SK-N-MC (cell line): ENCODE measurements around the gene ANKRD39.
"Not testable (repeated sequence)": the region's sequence is repeated elsewhere in the genome, so short reads cannot be mapped to it uniquely, and the experiment has no call there.

Experiments used
- DNase-seq: peaks from one replicate; pipeline ENCODE4 v3.0.0-alpha.2; 2011; ENCODE audit warnings: low read depth, low spot score
- H3K27ac ChIP-seq: fragments of 200-600 bp; sonication (generic); 2 replicates; pipeline ENCODE4 v1.5.1; 2016; ENCODE audit warnings: mixed run types
- H3K36me3 ChIP-seq: fragments of 200-600 bp; sonication (generic); 2 replicates; pipeline ENCODE4 v1.6.1; 2017; ENCODE audit warnings: antibody characterized with exemption, low read length, mixed read lengths; ENCODE audit not compliant: insufficient read depth
- H3K4me3 ChIP-seq: fragments of 200-600 bp; sonication (generic); 2 replicates; pipeline ENCODE4 v1.5.1; 2016
- H3K9ac ChIP-seq: fragments of 200-600 bp; sonication (generic); 2 replicates; pipeline ENCODE4 v1.8.0; 2017; ENCODE audit warnings: mixed run types, mixed read lengths; ENCODE audit not compliant: insufficient read length
- H3K9me3 ChIP-seq: fragments of 200-600 bp; sonication (generic); 2 replicates; pipeline ENCODE4 v1.6.1; 2017; ENCODE audit warnings: low read depth, mild to moderate bottlenecking, antibody characterized with exemption, low read length, moderate library complexity, mixed read lengths
- EZH2 ChIP-seq: fragments of 200-600 bp; sonication (generic); IDR thresholded peaks from one replicate; pipeline ENCODE4 v1.6.1; 2017; ENCODE audit warnings: antibody characterized with exemption
- FOXP2 ChIP-seq: optimal IDR thresholded peaks from 2 replicates; pipeline ENCODE3; 2011; ENCODE audit warnings: mild to moderate bottlenecking, moderate library complexity; ENCODE audit not compliant: insufficient read depth; ENCODE audit errors: extremely low read length, control extremely low read depth
- POLR2AphosphoS5 ChIP-seq: IDR thresholded peaks from 2 replicates; pipeline ENCODE4 v1.6.1; 2012; ENCODE audit warnings: mild to moderate bottlenecking, low read depth, low read length, borderline replicate concordance

ANKRD39 gene

GRCh38 chr2:96808176-96808837 lies 49.5 kb downstream of the ANKRD39 start:
- Histone ChIP-seq H3K9me3 (no peaks in the 10 kb centered on the region), H3K4me3 (no peak overlapping the region), H3K27ac (no peak overlapping the region), H3K9ac (no peak overlapping the region), H3K36me3 (no peaks in the 10 kb centered on the region)
- DNase-seq: no peak
- TF ChIP-seq EZH2 (no peak), POLR2AphosphoS5 (no peak), FOXP2 (no peak)

GRCh38 chr2:96807127-96807471 lies 50.7 kb downstream of the ANKRD39 start:
- Histone ChIP-seq H3K9me3 (no peaks in the 10 kb centered on the region), H3K27ac (no peak overlapping the region), H3K36me3 (no peaks in the 10 kb centered on the region), H3K4me3 (no peak overlapping the region), H3K9ac (no peak overlapping the region)
- no peak for TF ChIP-seq FOXP2
- no peak for TF ChIP-seq EZH2
- no peak for TF ChIP-seq POLR2AphosphoS5
- no peak for DNase-seq

- Histone ChIP-seq H3K27ac (no peak overlapping the region), H3K4me3 (no peak overlapping the region), H3K36me3 (no peaks in the 10 kb centered on the region; the same call in 1 of the 2 replicates), H3K9ac (no peak overlapping the region), H3K9me3 (no peaks in the 10 kb centered on the region)
- no peak for DNase-seq
- TF ChIP-seq FOXP2: no peak
- TF ChIP-seq EZH2: no peak
- TF ChIP-seq POLR2AphosphoS5: no peak
Observed at GRCh38 chr2:96806468-96807126, 51.2 kb downstream of the ANKRD39 start.

DNA sequence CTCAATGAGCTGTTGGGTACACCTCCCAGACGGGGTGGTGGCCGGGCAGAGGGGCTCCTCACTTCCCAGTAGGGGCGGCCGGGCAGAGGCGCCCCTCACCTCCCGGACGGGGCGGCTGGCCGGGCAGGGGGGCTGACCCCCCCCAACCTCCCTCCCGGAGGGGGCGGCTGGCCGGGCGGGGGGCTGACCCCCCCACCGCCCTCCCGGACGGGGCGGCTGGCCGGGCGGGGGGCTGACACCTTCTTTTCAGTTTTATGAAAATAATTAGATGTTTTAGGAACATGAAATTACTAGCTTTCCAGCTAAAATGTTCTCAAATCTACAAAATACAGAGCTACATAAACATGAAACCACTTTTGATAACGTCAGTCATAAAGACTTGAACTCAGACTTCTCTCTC lies 51.9 kb downstream of the ANKRD39 start:
- not testable (repeated sequence) for H3K36me3 ChIP-seq, DNase-seq, H3K27ac ChIP-seq, H3K9me3 ChIP-seq, H3K4me3 ChIP-seq, H3K9ac ChIP-seq

GRCh38 chr2:96804986-96805385 lies 52.8 kb downstream of the ANKRD39 start:
- Histone ChIP-seq H3K9me3 (no peaks in the 10 kb centered on the region), H3K36me3 (no peaks in the 10 kb centered on the region; the same call in 1 of the 2 replicates), H3K4me3 (no peak overlapping the region), H3K9ac (no peak overlapping the region), H3K27ac (no peak overlapping the region)
- TF ChIP-seq POLR2AphosphoS5 (no peak), EZH2 (no peak), FOXP2 (no peak)
- no peak for DNase-seq

GRCh38 chr2:96802721-96803120 lies 55.1 kb downstream of the ANKRD39 start:
- Histone ChIP-seq H3K9ac (no peak overlapping the region), H3K27ac (no peak overlapping the region), H3K4me3 (no peak overlapping the region), H3K36me3 (no peaks in the 10 kb centered on the region; the same call in 1 of the 2 replicates), H3K9me3 (no peaks in the 10 kb centered on the region)
- DNase-seq: no peak
- no peak for TF ChIP-seq FOXP2
- no peak for TF ChIP-seq EZH2
- no peak for TF ChIP-seq POLR2AphosphoS5

- no peak for DNase-seq
- Histone ChIP-seq H3K36me3 (no peaks in the 10 kb centered on the region; the same call in 1 of the 2 replicates), H3K27ac (no peak overlapping the region), H3K9me3 (no peaks in the 10 kb centered on the region), H3K4me3 (no peak overlapping the region), H3K9ac (no peak overlapping the region)
- TF ChIP-seq POLR2AphosphoS5 (no peak), EZH2 (no peak), FOXP2 (no peak)
Observed at GRCh38 chr2:96801786-96802595, 55.8 kb downstream of the ANKRD39 start.

- Histone ChIP-seq H3K36me3 (no peaks in the 10 kb centered on the region; the same call in 1 of the 2 replicates), H3K27ac (no peak overlapping the region), H3K9me3 (no peaks in the 10 kb centered on the region), H3K9ac (no peak overlapping the region), H3K4me3 (no peak overlapping the region)
- TF ChIP-seq FOXP2 (no peak), POLR2AphosphoS5 (no peak), EZH2 (no peak)
- DNase-seq: no peak
Observed at GRCh38 chr2:96801005-96801785, 56.6 kb downstream of the ANKRD39 start.
